Astrocyte (in vitro differentiated cells and primary cell): Measurements from ENCODE around the gene STX7. TPM values are rescaled to one million over a fixed set of nuclear protein-coding genes. Genes with fewer than 3 reads are reported as not detected.

ENCODE experiments used
- DNase-seq: peaks from one replicate; pipeline ENCODE4 v3.0.0-alpha.2; 2010; ENCODE audit warnings: low read depth
- FAIRE-seq: peaks from 2 replicates; lab custom pipeline; 2011; peaks lifted over from hg19 to GRCh38; lab: Jason Lieb, UNC
- H2AFZ ChIP-seq: 2 replicates; pipeline ENCODE4 v1.6.0; 2012; ENCODE audit warnings: low read depth, low read length, inconsistent platforms
- H3K27ac ChIP-seq: 2 replicates; pipeline ENCODE4 v1.5.1; 2011; ENCODE audit warnings: low read depth, low read length, inconsistent platforms
- H3K27me3 ChIP-seq: 2 replicates; pipeline ENCODE4 v1.6.0; 2011; ENCODE audit warnings: low read length, inconsistent platforms; ENCODE audit not compliant: insufficient read depth
- H3K36me3 ChIP-seq: 2 replicates; pipeline ENCODE4 v1.5.1; 2011; ENCODE audit warnings: low read length, inconsistent platforms; ENCODE audit not compliant: insufficient read depth
- H3K4me1 ChIP-seq: 2 replicates; pipeline ENCODE4 v1.5.1; 2011; ENCODE audit warnings: low read length, inconsistent platforms; ENCODE audit not compliant: insufficient read depth
- H3K4me2 ChIP-seq: 2 replicates; pipeline ENCODE4 v1.6.0; 2012; ENCODE audit warnings: low read length, inconsistent platforms
- H3K4me3 ChIP-seq: 2 replicates; pipeline ENCODE4 v1.5.1; 2011; ENCODE audit warnings: low read depth, mild to moderate bottlenecking, low read length, inconsistent platforms; ENCODE audit not compliant: insufficient read depth
- H3K79me2 ChIP-seq: 2 replicates; pipeline ENCODE4 v1.6.0; 2012; ENCODE audit warnings: mild to moderate bottlenecking, low read length, inconsistent platforms; ENCODE audit not compliant: insufficient read depth
- H3K9ac ChIP-seq: 2 replicates; pipeline ENCODE4 v1.6.0; 2012; ENCODE audit warnings: mild to moderate bottlenecking, low read length, inconsistent platforms
- H3K9me3 ChIP-seq: 2 replicates; pipeline ENCODE4 v1.5.1; 2012; ENCODE audit warnings: low read depth, mild to moderate bottlenecking, low read length, inconsistent platforms; ENCODE audit not compliant: insufficient read depth
- H4K20me1 ChIP-seq: 2 replicates; pipeline ENCODE4 v1.6.0; 2012; ENCODE audit warnings: low read length, inconsistent platforms; ENCODE audit not compliant: insufficient read depth
- H3K27ac Mint-ChIP-seq: one replicate; pipeline ENCODE4 v1.8.0; 2021; ENCODE audit warnings: mild to moderate bottlenecking, mixed read lengths; ENCODE audit not compliant: unreplicated experiment
- H3K27me3 Mint-ChIP-seq: one replicate; pipeline ENCODE4 v1.8.0; 2021; ENCODE audit warnings: low read depth, mixed read lengths; ENCODE audit not compliant: unreplicated experiment
- H3K36me3 Mint-ChIP-seq: one replicate; pipeline ENCODE4 v1.8.0; 2021; ENCODE audit warnings: low read depth, mixed read lengths; ENCODE audit not compliant: unreplicated experiment
- H3K4me1 Mint-ChIP-seq: one replicate; pipeline ENCODE4 v1.8.0; 2021; ENCODE audit warnings: low read depth, mixed read lengths; ENCODE audit not compliant: unreplicated experiment
- H3K4me3 Mint-ChIP-seq: one replicate; pipeline ENCODE4 v1.8.0; 2021; ENCODE audit warnings: mild to moderate bottlenecking, moderate library complexity, mixed read lengths; ENCODE audit not compliant: unreplicated experiment
- H3K9me3 Mint-ChIP-seq: one replicate; pipeline ENCODE4 v1.8.0; 2021; ENCODE audit warnings: mild to moderate bottlenecking, mixed read lengths; ENCODE audit not compliant: unreplicated experiment
- EZH2 ChIP-seq: IDR thresholded peaks from 2 replicates; pipeline ENCODE4 v1.6.1; 2012; ENCODE audit warnings: mild to moderate bottlenecking, low read length, inconsistent platforms; ENCODE audit not compliant: insufficient read depth
- total RNA-seq: library from RNA; stranded (reverse); gene quantifications from 2 replicates; pipeline ENCODE4 v1.2.1, GENCODE V29; 2021
- TF ChIP-seq, protein P1 (sequence below): IDR thresholded peaks from 2 replicates; pipeline ENCODE4 v1.5.1; 2011; ENCODE audit warnings: low read depth, mild to moderate bottlenecking, inconsistent platforms, low read length, moderate library complexity; ENCODE audit not compliant: insufficient read depth

STX7 gene
- total RNA-seq, 1 donor from 2014 or later, result 62.1 TPM

DNA sequence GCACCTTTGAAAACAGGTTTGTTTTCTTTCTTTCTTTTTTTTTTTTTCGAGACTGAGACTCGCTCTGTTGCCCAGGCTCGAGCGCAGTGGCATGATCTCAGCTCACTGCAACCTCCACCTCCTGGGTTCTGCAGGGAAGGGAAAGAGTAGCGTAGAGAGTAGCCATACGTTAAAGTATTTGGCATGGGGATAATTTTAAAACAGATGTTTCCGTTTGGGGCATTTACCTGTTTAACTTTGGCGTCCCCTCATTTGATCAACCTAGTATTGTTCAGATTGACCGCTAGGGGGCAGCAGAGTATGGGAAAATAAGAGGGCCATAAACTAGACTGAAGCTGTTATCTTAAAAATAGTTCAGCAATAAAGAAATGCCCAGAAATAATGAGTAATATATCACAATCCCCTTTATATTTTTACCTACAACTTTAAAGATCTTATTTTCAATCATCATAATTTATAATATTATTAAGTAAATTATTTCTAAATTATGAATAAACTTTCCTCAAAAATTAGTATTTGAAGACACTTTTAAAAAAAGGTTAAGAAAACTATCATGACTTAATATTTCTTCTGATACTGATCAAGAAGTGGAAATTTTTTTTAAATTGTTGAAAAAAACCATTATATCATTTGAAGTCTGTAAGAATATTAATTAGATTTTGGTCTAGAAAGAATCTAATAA, 17.5 kb upstream of the STX7 start:
- TF ChIP-seq, protein P1, sequence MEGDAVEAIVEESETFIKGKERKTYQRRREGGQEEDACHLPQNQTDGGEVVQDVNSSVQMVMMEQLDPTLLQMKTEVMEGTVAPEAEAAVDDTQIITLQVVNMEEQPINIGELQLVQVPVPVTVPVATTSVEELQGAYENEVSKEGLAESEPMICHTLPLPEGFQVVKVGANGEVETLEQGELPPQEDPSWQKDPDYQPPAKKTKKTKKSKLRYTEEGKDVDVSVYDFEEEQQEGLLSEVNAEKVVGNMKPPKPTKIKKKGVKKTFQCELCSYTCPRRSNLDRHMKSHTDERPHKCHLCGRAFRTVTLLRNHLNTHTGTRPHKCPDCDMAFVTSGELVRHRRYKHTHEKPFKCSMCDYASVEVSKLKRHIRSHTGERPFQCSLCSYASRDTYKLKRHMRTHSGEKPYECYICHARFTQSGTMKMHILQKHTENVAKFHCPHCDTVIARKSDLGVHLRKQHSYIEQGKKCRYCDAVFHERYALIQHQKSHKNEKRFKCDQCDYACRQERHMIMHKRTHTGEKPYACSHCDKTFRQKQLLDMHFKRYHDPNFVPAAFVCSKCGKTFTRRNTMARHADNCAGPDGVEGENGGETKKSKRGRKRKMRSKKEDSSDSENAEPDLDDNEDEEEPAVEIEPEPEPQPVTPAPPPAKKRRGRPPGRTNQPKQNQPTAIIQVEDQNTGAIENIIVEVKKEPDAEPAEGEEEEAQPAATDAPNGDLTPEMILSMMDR, result peak; percentile 78
- TF ChIP-seq EZH2, result no peak
- no peaks in the 10 kb centered on the region for H3K4me1 Mint-ChIP-seq
- peaks cover 7% of the 10 kb centered on the region for H3K9me3 Mint-ChIP-seq
- Histone ChIP-seq H3K4me1 (no peaks in the 10 kb centered on the region), H3K27me3 (peaks cover 2% of the 10 kb centered on the region), H2AFZ (no peak overlapping the region), H3K9ac (no peak overlapping the region), H3K4me3 (no peak overlapping the region), H3K4me2 (peak overlapping the region; percentile 56), H4K20me1 (no peaks in the 10 kb centered on the region), H3K27ac (no peak overlapping the region), H3K9me3 (no peaks in the 10 kb centered on the region), H3K36me3 (no peaks in the 10 kb centered on the region), H3K79me2 (no peaks in the 10 kb centered on the region)
- FAIRE-seq, result no peak
- no peaks in the 10 kb centered on the region for H3K27me3 Mint-ChIP-seq
- DNase-seq, result peak; percentile 25
- peak overlapping the region; percentile 64 for H3K4me3 Mint-ChIP-seq
- no peaks in the 10 kb centered on the region for H3K36me3 Mint-ChIP-seq
- H3K27ac Mint-ChIP-seq, result no peak overlapping the region

DNA sequence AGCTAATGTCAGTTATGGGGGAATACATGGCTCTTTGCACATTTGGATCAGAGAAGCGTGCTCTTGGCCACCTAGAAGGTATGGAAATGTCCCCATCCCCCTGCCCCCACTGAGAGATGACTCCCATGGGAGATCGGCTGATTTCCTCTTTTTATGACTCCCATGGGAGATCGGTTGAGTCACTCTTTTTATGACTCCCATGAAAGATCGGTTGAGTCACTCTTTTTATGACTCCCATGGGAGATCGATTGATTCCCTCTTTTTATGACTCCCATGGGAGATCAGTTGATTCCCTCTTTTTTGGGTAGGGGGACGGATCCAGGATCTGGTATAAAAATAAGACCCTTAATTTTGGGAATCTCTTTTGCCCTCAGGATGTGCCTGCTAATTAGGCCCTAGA, 14.9 kb upstream of the STX7 start:
- TF ChIP-seq, protein P1, result no peak
- no peak for TF ChIP-seq EZH2

DNA sequence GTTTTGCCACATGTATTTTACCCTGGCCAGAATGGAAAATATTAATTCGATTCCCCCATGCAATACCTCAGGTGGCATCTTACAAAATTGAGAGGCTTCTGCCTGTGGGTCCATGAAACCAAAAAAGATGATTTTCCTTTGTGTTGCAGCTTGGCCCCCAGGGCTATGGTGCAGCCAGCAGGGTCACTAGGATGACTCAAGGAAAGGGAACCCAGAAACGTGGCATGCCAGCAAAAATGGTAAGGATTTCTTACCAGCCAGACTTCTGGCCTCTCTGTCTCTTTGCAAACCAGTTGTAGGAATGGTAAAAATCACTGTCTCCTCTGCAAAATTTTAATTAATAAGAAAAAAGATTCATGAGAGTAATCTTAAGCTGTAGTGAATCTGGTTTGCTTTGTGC, 13.5 kb upstream of the STX7 start:
- Histone ChIP-seq H4K20me1 (no peaks in the 10 kb centered on the region), H3K36me3 (no peaks in the 10 kb centered on the region), H3K4me1 (no peaks in the 10 kb centered on the region), H3K79me2 (no peaks in the 10 kb centered on the region), H3K27me3 (peaks cover 2% of the 10 kb centered on the region), H3K9me3 (no peaks in the 10 kb centered on the region), H3K4me3 (no peak overlapping the region), H2AFZ (no peak overlapping the region), H3K9ac (no peak overlapping the region), H3K4me2 (no peak overlapping the region), H3K27ac (no peak overlapping the region)
- Mint-ChIP-seq H3K4me1 (no peaks in the 10 kb centered on the region), H3K27me3 (no peaks in the 10 kb centered on the region), H3K36me3 (no peaks in the 10 kb centered on the region), H3K27ac (no peak overlapping the region), H3K4me3 (no peak overlapping the region), H3K9me3 (no peaks in the 10 kb centered on the region)
- FAIRE-seq (no peak), DNase-seq (no peak)
- TF ChIP-seq, protein P1, result no peak
- no peak for TF ChIP-seq EZH2

More for the DNA sequence above, 14.9 kb upstream of the STX7 start:
- H3K27me3 Mint-ChIP-seq, result no peaks in the 10 kb centered on the region
- H3K4me3 ChIP-seq, result no peak overlapping the region
- no peaks in the 10 kb centered on the region for H3K36me3 ChIP-seq
- H3K4me1 Mint-ChIP-seq, result no peaks in the 10 kb centered on the region
- H3K79me2 ChIP-seq, result no peaks in the 10 kb centered on the region
- no peak overlapping the region for H2AFZ ChIP-seq
- peaks cover 2% of the 10 kb centered on the region for H3K27me3 ChIP-seq
- no peak overlapping the region for H3K27ac Mint-ChIP-seq
- H3K9me3 Mint-ChIP-seq, result no peaks in the 10 kb centered on the region
- no peaks in the 10 kb centered on the region for H3K9me3 ChIP-seq
- no peak overlapping the region for H3K4me2 ChIP-seq
- H3K4me1 ChIP-seq, result no peaks in the 10 kb centered on the region
- FAIRE-seq, result no peak
- H3K27ac ChIP-seq, result no peak overlapping the region
- no peak for DNase-seq
- H3K36me3 Mint-ChIP-seq, result no peaks in the 10 kb centered on the region
- no peak overlapping the region for H3K4me3 Mint-ChIP-seq
- H4K20me1 ChIP-seq, result no peaks in the 10 kb centered on the region
- H3K9ac ChIP-seq, result no peak overlapping the region
